Large intestine (tissue), 3 donors: ENCODE measurements around the gene ARFGAP3. TPM values are rescaled to one million over a fixed set of nuclear protein-coding genes. Genes with fewer than 3 reads are reported as not detected.
"Not testable (repeated sequence)": the region's sequence is repeated elsewhere in the genome, so short reads cannot be mapped to it uniquely, and the experiment has no call there.

Experiments used
- DNase-seq, 2 donors: peaks; one replicate each; pipeline versions ENCODE4 v3.0.0 to v3.0.0-alpha.2; 2013
- H3K27ac ChIP-seq: one replicate; pipeline ENCODE4 v1.5.1; 2013; ENCODE audit warnings: low read length
- H3K27me3 ChIP-seq: 2 replicates; pipeline ENCODE4 v1.6.1; 2013; ENCODE audit warnings: low read length; ENCODE audit not compliant: control insufficient read depth, insufficient read depth
- H3K36me3 ChIP-seq: 2 replicates; pipeline ENCODE4 v1.6.1; 2013; ENCODE audit warnings: low read length; ENCODE audit not compliant: control insufficient read depth, insufficient read depth
- H3K4me1 ChIP-seq: one replicate; pipeline ENCODE4 v1.6.1; 2013; ENCODE audit warnings: low read length; ENCODE audit not compliant: control insufficient read depth, insufficient read depth
- H3K4me3 ChIP-seq: one replicate; pipeline ENCODE4 v1.5.1; 2013; ENCODE audit warnings: low read length
- H3K9me3 ChIP-seq: one replicate; pipeline ENCODE4 v1.6.1; 2013; ENCODE audit warnings: mild to moderate bottlenecking, low read depth, low read length, moderate library complexity; ENCODE audit not compliant: control insufficient read depth
- WGBS: methylation state at CpG from one replicate; pipeline ENCODE4 v1.1.5; 2013; ENCODE audit warnings: low lambda C conversion rate; ENCODE audit not compliant: insufficient coverage; 5-methylcytosine and 5-hydroxymethylcytosine counted together
- polyA plus RNA-seq: library from polyadenylated mRNA; unstranded; fragments of 120-200 nt; gene quantifications from one replicate; pipeline ENCODE4 v1.2.1, GENCODE V29; 2013

ARFGAP3 gene
- polyA plus RNA-seq, 1 donor, result 70.8 TPM

DNA sequence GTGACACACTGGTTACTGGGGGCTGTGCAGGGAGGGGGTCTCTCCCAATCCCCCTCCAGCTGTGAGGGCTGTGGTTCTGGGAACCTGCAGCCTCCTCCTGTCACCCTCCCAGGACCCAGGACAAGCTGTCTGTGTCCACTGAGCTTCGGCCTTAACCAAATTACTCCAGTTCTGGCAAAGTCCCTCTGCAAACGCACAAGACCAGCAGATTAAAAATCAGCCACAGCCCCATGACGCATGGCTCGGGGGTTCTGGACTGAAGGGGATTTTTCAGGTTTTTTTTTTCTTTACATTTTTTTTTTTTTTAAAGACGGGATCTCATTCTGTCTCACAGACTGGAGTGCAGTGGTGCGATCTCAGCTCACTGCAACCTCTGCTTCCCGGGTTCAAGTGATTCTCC lies 104.2 kb downstream of the ARFGAP3 start:
- Histone ChIP-seq H3K4me1 (no peaks in the 10 kb centered on the region), H3K36me3 (no peaks in the 10 kb centered on the region), H3K27me3 (peaks cover 4% of the 10 kb centered on the region), H3K4me3 (no peak overlapping the region), H3K27ac (no peak overlapping the region), H3K9me3 (peaks cover 4% of the 10 kb centered on the region)
- no peak for DNase-seq
- WGBS, result no CpG with 5 or more reads among the region's 7 CpGs

DNA sequence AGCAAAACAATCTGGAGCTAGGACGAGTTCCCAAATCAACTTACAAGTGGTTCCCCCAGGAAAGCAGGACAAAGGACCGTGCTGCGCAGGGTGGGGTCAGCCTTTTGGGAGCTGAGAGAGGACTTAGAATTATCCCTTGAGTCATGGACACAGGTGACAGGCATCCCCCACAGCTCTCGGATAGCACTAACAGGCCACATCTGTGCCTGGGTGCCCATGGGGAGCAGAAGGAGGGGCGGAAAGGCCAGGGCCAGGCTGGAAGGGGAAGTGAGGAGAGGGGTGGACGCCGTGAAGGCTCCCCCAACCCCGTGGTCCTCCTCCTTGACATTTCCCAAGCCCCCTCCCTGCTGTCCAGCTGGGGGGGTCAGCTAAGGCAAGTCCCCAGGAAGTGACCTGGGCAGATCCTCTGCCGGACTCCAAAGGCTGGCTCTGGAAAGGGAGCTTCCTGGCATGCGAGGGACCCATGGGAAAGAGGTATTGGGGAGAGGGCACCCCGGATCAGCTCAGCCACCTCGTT lies 104.8 kb downstream of the ARFGAP3 start:
- H3K36me3 ChIP-seq, result no peaks in the 10 kb centered on the region
- no peak overlapping the region for H3K4me3 ChIP-seq
- H3K9me3 ChIP-seq, result peaks cover 4% of the 10 kb centered on the region
- H3K27ac ChIP-seq, result no peak overlapping the region
- H3K27me3 ChIP-seq, result no peaks in the 10 kb centered on the region
- no CpG with 5 or more reads among the region's 12 CpGs for WGBS
- no peaks in the 10 kb centered on the region for H3K4me1 ChIP-seq
- no peak for DNase-seq

DNA sequence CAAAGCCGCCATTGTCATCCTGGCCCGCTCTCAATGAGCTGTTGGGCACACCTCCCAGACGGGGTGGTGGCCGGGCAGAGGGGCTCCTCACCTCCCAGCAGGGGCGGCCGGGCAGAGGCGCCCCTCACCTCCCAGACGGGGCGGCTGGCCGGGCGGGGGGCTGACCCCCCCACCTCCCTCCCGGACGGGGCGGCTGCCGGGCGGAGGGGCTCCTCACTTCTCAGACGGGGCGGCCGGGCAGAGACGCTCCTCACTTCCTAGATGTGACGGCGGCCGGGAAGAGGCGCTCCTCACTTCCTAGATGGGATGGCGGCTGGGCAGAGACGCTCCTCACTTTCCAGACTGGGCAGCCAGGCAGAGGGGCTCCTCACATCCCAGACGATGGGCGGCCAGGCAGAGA lies 106.7 kb downstream of the ARFGAP3 start:
- DNase-seq, H3K36me3 ChIP-seq, H3K27ac ChIP-seq, H3K4me1 ChIP-seq, H3K4me3 ChIP-seq, H3K9me3 ChIP-seq, H3K27me3 ChIP-seq: not testable (repeated sequence)
- no CpG with 5 or more reads among the region's 28 CpGs for WGBS

DNA sequence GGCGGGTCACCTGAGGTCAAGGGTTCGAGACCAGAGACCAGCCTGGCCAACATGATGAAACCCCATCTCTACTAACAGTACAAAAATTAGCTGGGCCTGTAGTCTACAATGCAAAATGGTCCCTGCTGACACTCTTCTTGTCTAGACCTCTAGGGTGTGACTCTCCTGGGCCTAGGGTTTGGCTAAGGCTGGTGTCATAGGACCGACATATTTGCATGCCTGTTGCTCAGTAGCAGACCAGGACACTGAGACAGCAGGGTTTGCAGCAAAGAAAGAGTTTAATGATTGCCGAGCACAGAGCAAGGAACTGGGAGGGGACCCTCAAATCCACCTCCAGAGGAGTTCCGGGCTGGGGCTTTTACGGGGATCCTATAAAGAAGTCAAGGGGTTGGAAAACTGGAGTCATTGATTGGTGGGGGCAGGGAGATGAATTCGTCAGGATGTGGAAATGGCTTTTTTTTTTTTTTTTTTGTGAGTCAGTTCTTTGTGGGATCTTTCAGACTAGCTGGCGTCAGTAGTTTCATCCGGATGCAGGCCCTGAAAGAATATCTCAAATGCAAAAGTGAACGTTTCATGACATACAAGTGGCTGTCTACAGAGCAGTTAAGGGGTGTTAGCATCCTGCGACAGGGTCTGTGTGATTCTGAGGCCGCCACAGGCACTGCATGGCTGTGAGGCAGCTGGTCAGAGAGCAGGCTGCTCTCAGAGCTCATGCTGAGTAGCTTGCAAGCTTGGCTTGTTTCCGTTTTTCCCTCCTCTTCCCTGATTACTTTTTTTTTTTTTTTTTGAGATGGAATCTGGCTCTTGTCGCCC lies 109.2 kb downstream of the ARFGAP3 start:
- no CpG with 5 or more reads among the region's 14 CpGs for WGBS
- Histone ChIP-seq H3K4me1 (no peaks in the 10 kb centered on the region), H3K4me3 (no peak overlapping the region), H3K27me3 (no peaks in the 10 kb centered on the region), H3K9me3 (peaks cover 4% of the 10 kb centered on the region), H3K27ac (no peak overlapping the region), H3K36me3 (no peaks in the 10 kb centered on the region)
- DNase-seq, result no peak

Other genes starting within 250 kb of the ARFGAP3 start
- 57.4 TPM for gene POLDIP3, start 242.4 kb downstream of the ARFGAP3 start, polyA plus RNA-seq
- gene ATP5MGL, start 216.7 kb downstream of the ARFGAP3 start, polyA plus RNA-seq, result 0.19 TPM
- 201 TPM for gene CYB5R3, start 207.9 kb downstream of the ARFGAP3 start, polyA plus RNA-seq
- gene A4GALT, start 136.4 kb downstream of the ARFGAP3 start, polyA plus RNA-seq, result 5.5 TPM
- 51.5 TPM for gene PACSIN2, start 157.9 kb upstream of the ARFGAP3 start, polyA plus RNA-seq
- 4.6 TPM for gene TTLL1, start 232.1 kb upstream of the ARFGAP3 start, polyA plus RNA-seq